Activated naive CD8-positive, alpha-beta T cell (primary cell): Measurements from ENCODE around the gene TTC28.
"Not testable (repeated sequence)": the region's sequence is repeated elsewhere in the genome, so short reads cannot be mapped to it uniquely, and the experiment has no call there.

Experiments
- H3K27ac Mint-ChIP-seq: one replicate; pipeline ENCODE4 v1.8.0; 2021; ENCODE audit warnings: mixed read lengths
- H3K27me3 Mint-ChIP-seq: one replicate; pipeline ENCODE4 v1.8.0; 2021; ENCODE audit warnings: mixed read lengths
- H3K36me3 Mint-ChIP-seq: one replicate; pipeline ENCODE4 v1.8.0; 2021; ENCODE audit warnings: mixed read lengths
- H3K4me1 Mint-ChIP-seq: one replicate; pipeline ENCODE4 v1.8.0; 2021; ENCODE audit warnings: low read depth, mixed read lengths
- H3K4me3 Mint-ChIP-seq: one replicate; pipeline ENCODE4 v1.8.0; 2021; ENCODE audit warnings: mild to moderate bottlenecking, mixed read lengths
- H3K9me3 Mint-ChIP-seq: one replicate; pipeline ENCODE4 v1.8.0; 2021; ENCODE audit warnings: low read depth, mixed read lengths

Gene TTC28

DNA sequence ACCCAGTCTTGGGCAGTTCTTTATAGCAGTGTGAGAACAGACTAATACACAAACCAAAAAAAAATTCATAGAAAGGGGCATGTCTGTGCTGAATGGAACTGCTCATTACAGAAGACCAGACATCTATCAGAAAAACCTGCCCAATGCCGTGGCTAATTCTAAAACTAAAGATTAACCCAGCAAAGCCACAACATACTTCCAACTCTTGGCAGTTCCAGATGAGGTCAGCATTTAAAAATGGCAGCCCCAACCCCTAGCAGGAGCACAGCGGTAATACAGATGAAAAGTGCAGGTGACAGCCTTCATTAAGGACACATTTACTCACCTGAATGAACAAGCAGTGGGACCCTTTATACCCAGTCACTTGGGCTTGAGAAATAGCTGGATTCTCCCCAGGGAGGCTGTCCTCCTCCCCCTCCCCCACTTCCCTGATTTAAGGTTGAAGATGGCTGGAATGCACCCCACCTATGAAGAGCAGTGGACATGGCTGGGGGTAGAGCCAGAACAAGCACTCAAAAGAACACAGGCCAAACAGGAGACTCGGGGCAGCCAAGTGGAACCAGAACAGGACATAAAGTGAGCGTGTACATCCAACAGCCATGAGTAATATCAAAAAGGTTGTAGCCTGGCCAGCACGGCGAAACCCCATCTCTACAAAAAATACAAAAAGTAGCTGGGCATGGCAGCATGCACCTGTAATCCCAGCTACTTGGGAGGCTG lies 13.6 kb upstream of the TTC28 start:
- not testable (repeated sequence) for H3K9me3 Mint-ChIP-seq, H3K27me3 Mint-ChIP-seq, H3K4me3 Mint-ChIP-seq, H3K4me1 Mint-ChIP-seq, H3K27ac Mint-ChIP-seq
- H3K36me3 Mint-ChIP-seq: peaks cover 12% of the 10 kb centered on the region

DNA sequence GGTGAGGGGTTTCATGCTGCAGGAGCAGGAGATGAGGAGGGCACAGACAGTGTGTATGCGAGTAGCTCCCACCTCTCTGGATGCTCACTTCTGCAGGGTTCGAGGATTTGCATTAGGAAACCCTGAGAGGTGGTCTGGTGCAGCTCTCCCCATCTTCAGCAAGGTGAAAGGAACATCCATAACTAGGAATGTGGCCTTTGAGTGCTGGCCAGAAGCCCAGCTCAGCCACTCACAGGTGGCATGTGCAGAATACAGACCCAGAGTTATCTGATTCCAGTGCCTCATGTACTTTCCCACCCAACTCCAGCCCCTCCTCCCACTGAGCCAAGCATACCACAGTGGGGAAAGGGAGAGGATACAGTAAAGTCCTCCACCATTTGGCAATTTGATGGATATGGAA lies 10.2 kb upstream of the TTC28 start:
- H3K4me1 Mint-ChIP-seq, H3K4me3 Mint-ChIP-seq, H3K27ac Mint-ChIP-seq, H3K9me3 Mint-ChIP-seq: not testable (repeated sequence)
- peaks cover 16% of the 10 kb centered on the region for H3K36me3 Mint-ChIP-seq
- peaks cover 11% of the 10 kb centered on the region for H3K27me3 Mint-ChIP-seq

DNA sequence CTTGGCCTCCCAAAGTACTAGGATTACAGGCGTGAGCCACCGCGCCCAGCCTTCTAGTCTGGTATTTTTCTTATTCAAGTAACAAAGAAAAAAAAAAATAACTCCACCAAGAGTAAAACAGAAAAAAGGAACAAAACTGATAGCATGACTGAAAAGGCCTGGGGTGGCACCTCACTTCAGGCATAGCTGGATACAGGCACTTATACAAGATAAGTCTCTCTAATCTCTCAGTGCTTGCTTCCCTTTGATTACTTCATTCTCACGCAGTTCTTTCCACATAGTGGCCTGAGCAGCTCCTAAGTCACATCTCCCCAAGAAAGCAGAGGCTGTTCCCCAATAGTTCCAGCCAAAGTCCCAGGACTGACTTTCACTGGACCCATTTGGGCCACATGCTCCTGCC lies 3.3 kb upstream of the TTC28 start:
- H3K9me3 Mint-ChIP-seq, H3K4me1 Mint-ChIP-seq, H3K36me3 Mint-ChIP-seq, H3K27ac Mint-ChIP-seq, H3K4me3 Mint-ChIP-seq: not testable (repeated sequence)
- H3K27me3 Mint-ChIP-seq: peaks cover 43% of the 10 kb centered on the region

DNA sequence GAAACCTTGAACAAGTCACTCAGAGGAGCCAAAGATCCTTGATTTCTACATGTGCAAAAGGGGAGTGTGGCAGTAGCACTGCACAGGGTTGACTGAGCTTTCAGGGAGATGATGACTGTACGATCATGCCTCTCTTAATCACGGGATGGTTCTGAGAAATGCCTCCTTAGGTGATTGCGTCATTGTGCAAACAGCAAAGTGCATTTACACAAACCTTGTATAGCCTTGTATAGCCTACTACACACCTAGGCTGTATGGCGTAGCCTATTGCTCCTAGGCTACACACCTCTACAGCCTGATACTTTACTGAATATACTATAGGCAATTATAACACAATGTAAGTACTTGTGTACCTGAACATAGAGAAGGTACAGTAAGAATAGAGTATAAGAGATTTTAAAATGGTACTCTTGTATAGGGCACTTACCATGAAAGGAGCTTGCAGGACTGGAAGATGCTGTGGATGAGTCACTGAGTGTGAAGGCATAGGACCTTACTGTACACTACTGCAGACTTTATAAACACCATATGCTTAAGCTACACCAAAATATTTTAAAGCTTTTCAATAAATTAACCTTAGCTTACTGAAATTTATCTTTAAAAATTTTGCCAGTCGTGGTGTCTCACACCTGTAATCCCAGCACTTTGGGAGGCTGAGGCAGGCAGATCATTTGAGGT lies 1.3 kb upstream of the TTC28 start:
- H3K27ac Mint-ChIP-seq, H3K36me3 Mint-ChIP-seq, H3K4me1 Mint-ChIP-seq, H3K9me3 Mint-ChIP-seq: not testable (repeated sequence)
- Mint-ChIP-seq H3K4me3 (peak overlapping the region; percentile 62), H3K27me3 (peaks cover 42% of the 10 kb centered on the region)

DNA sequence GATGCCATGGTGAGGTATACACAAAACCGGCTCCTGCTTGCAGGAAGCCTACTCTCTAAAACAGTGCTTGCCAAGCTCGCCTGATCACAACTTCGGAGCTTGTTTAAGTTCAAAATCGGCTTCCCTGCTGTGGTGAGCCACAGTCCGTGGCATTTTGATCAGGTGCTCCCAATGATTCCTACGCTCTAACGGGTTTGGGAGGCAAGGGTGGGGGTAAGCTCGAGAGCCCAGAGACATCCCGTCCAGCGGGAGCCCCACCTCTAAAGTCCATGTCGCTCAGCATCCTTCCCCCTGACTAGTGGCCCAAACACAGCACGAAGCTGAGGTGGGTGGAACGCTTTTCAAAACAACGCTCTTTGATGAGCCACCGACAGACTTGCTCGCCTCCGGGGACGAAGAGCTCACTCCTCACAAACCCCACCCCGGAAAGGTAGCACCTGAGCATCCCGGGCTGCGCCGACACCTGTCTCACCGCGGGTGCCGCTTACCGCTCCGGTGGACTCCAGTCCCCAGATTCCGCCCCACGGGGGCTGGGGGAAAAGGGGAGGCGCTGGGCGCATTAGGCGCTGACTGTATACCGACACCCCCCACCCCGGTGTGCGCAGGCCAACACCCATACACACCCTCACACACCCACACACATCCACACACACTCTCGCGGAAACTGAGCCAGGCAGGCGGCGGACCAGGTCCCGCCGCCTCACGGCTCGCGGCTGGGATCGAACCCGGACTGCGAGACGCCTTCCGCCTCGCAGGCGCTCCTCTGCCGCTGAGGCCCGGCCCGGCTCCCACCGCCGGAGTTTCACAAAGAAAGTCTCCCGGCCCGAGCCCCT lies 646 bp downstream of the TTC28 start:
- H3K27me3 Mint-ChIP-seq: peaks cover 45% of the 10 kb centered on the region

DNA sequence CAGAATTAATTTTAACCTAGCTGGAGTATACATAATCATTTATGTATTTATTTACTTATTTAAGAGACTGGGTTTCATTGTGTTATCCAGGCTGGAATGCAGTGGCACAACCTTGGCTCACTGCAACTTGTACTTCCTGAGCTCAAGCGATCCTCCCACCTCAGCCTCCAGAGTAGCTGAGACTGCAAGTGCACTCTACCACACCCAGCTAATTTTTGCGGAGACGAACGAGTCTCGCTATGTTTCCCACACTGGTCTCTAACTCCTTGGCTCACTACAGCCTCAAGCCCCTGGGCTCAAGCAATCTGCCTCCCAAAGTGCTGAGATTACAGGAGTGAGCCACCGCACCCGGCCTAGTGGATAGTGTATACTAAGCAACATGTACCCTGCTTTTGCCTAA lies 1.5 kb downstream of the TTC28 start:
- H3K27ac Mint-ChIP-seq, H3K9me3 Mint-ChIP-seq, H3K36me3 Mint-ChIP-seq: not testable (repeated sequence)
- Mint-ChIP-seq H3K27me3 (peaks cover 46% of the 10 kb centered on the region), H3K4me1 (peaks cover 25% of the 10 kb centered on the region), H3K4me3 (peak overlapping the region; percentile 13)

More for the DNA sequence above, 646 bp downstream of the TTC28 start:
- not testable (repeated sequence) for H3K9me3 Mint-ChIP-seq, H3K36me3 Mint-ChIP-seq, H3K27ac Mint-ChIP-seq
- Mint-ChIP-seq H3K4me3 (peak overlapping the region; percentile 70), H3K4me1 (peaks cover 18% of the 10 kb centered on the region)

DNA sequence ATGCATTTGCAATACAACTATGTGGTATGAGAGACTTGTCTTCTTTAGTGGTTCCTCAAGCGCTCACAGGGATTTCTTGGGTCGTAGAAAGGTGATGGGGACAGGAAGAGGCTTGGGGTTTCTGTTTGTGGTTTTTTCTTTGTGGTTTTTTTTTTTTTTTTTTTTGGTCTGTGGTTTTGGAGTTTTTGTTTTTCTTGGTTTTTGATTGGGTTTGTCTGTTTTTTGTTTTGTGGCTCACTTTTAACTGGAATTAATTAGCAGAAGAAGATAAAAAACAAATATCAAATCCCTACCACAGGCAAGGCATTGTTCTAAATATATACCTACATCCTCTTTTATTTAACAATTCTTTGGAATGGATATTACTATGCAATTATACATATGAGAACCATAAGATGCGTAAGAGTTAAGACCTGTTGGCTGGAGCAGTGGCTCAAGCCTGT lies 5.5 kb downstream of the TTC28 start:
- peaks cover 28% of the 10 kb centered on the region for H3K4me1 Mint-ChIP-seq
- H3K9me3 Mint-ChIP-seq: no peaks in the 10 kb centered on the region
- H3K27ac Mint-ChIP-seq: peak overlapping the region; percentile 92
- H3K4me3 Mint-ChIP-seq: peak overlapping the region; percentile 40
- peaks cover 38% of the 10 kb centered on the region for H3K27me3 Mint-ChIP-seq
- H3K36me3 Mint-ChIP-seq: no peaks in the 10 kb centered on the region

DNA sequence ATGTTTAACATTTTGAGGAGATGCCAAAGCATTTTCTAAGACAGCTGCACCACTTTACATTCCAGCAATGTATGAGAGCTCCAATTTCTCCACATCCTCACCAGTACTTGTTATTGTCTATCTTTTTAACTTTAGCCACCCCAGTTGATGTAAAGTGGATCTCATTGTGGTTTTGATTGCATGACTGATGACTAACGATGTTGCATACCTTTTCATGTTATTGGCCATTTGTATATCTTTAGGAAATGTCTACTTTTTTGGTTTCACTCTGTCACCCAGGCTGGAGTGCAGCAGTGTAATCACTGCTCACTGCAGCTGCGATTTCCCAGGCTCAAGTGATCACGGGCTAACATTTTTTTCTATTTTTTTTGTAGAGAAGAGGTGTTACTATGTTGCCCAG lies 8.9 kb downstream of the TTC28 start:
- Mint-ChIP-seq H3K27me3 (peaks cover 29% of the 10 kb centered on the region), H3K4me1 (peaks cover 25% of the 10 kb centered on the region), H3K4me3 (no peak overlapping the region), H3K27ac (no peak overlapping the region), H3K36me3 (no peaks in the 10 kb centered on the region), H3K9me3 (no peaks in the 10 kb centered on the region)

DNA sequence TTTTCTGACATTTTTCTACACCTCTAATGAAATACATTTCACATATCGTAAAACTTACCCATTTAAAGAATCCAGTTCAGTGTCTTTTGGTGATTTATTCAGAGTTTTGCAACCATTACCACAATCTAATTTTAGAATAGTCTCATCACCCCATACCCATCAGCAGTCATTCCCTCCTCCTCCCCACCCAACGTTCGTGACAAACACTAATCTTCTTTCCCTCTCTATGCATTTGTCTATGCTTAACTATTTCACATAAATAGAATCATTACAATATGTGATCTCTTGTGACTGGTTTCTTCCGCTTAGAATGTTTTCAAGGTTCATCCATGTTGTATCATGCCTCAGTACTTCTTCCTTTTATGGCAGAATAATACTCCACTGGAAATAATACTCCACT lies 9.5 kb downstream of the TTC28 start:
- H3K4me1 Mint-ChIP-seq: peaks cover 22% of the 10 kb centered on the region
- no peak overlapping the region for H3K27ac Mint-ChIP-seq
- H3K36me3 Mint-ChIP-seq: no peaks in the 10 kb centered on the region
- peaks cover 27% of the 10 kb centered on the region for H3K27me3 Mint-ChIP-seq
- no peaks in the 10 kb centered on the region for H3K9me3 Mint-ChIP-seq
- no peak overlapping the region for H3K4me3 Mint-ChIP-seq

DNA sequence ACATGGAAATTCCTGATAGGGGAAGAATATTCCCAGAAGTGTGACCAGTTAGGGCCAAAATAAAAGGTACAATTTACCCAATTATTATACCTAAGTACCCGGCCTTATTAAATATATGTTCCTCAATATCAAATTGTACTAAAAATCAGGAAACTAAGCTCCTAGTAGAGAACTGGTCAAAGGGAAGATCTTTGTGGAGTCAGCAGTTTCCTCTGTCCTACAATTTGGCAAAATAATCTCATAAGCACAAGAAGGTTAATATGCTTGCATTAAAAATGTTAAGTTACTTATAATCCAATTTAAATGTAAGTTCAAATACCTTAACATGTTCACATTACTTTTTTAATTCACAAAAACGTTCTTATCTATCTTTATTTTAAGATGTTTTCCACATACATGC lies 10.3 kb downstream of the TTC28 start:
- H3K4me3 Mint-ChIP-seq: no peak overlapping the region
- H3K27me3 Mint-ChIP-seq: peaks cover 21% of the 10 kb centered on the region

DNA sequence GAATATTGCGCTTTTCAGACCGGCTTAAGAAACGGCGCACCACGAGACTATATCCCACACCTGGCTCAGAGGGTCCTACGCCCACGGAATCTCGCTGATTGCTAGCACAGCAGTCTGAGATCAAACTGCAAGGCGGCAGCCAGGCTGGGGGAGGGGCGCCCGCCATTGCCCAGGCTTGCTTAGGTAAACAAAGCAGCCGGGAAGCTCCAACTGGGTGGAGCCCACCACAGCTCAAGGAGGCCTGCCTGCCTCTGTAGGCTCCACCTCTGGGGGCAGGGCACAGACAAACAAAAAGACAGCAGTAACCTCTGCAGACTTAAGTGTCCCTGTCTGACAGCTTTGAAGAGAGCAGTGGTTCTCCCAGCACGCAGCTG lies 16.1 kb downstream of the TTC28 start:
- not testable (repeated sequence) for H3K9me3 Mint-ChIP-seq, H3K4me3 Mint-ChIP-seq, H3K36me3 Mint-ChIP-seq, H3K4me1 Mint-ChIP-seq, H3K27ac Mint-ChIP-seq
- H3K27me3 Mint-ChIP-seq: peaks cover 12% of the 10 kb centered on the region

More for the DNA sequence above, 10.3 kb downstream of the TTC28 start:
- Mint-ChIP-seq H3K36me3 (no peaks in the 10 kb centered on the region), H3K27ac (no peak overlapping the region), H3K4me1 (peaks cover 16% of the 10 kb centered on the region), H3K9me3 (no peaks in the 10 kb centered on the region)

DNA sequence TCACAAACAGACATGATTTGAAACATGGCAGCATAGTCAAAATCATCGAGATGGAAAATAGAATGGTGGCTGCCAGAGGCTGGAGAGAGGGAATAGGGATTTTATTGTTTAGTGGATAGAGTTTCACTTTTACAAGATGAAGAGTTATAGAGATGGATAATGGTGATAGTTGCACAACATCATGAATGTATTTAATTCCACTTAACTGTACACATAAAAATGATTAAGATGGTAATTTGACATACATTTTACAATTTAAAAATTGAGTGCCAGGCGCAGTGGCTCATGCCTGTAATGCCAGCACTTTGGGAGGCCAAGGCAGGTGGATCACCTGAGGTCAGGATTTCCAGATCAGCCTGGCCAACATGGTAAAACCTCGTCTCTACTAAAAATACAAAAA lies 21.2 kb downstream of the TTC28 start:
- no peaks in the 10 kb centered on the region for H3K36me3 Mint-ChIP-seq
- no peak overlapping the region for H3K27ac Mint-ChIP-seq
- peaks cover 32% of the 10 kb centered on the region for H3K27me3 Mint-ChIP-seq
- no peaks in the 10 kb centered on the region for H3K9me3 Mint-ChIP-seq
- no peaks in the 10 kb centered on the region for H3K4me1 Mint-ChIP-seq
- H3K4me3 Mint-ChIP-seq: no peak overlapping the region

DNA sequence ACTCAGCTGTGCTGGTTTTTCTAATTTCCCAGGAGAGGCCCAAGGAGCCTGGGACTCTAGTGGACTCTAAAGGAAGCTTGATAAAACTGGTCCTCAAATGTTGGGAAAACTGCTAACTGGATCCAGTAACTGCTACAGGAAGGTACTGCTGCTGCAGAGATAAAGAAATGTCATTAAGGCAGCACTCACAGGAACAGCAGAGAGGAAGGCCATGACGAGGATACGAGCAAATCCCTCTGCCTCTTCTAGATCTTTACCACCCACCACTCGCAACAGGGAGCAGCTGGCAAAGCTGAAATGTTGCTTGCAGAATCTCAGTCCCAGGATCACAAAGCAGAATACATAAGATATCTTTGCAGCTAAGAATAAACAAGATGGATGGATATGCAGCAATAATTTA lies 23.5 kb downstream of the TTC28 start:
- H3K4me1 Mint-ChIP-seq: no peaks in the 10 kb centered on the region

DNA sequence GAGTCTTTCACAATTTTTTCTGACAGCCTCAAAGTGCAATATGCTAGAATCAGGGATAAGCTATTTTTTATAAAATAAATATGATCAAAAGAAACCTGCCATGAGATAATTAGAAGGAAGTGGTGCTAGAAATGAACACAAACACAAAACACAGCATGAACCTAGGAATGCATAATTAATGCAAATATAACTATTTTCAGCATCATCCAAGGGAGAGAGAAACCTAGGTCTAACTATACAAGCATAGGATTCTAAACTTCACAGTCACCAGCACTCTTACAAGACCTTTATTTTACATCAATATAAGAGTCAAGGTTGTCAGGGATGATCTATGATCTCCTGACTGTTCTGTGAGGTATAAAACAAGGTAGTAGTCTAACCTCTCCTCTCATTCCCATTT lies 29.2 kb downstream of the TTC28 start:
- Mint-ChIP-seq H3K27me3 (peaks cover 53% of the 10 kb centered on the region), H3K9me3 (peaks cover 3% of the 10 kb centered on the region), H3K27ac (no peak overlapping the region), H3K4me1 (no peaks in the 10 kb centered on the region), H3K4me3 (no peak overlapping the region), H3K36me3 (peaks cover 3% of the 10 kb centered on the region)

More for the DNA sequence above, 23.5 kb downstream of the TTC28 start:
- H3K4me3 Mint-ChIP-seq: no peak overlapping the region
- peaks cover 3% of the 10 kb centered on the region for H3K36me3 Mint-ChIP-seq
- H3K27me3 Mint-ChIP-seq: peaks cover 38% of the 10 kb centered on the region
- peaks cover 3% of the 10 kb centered on the region for H3K9me3 Mint-ChIP-seq
- no peak overlapping the region for H3K27ac Mint-ChIP-seq

DNA sequence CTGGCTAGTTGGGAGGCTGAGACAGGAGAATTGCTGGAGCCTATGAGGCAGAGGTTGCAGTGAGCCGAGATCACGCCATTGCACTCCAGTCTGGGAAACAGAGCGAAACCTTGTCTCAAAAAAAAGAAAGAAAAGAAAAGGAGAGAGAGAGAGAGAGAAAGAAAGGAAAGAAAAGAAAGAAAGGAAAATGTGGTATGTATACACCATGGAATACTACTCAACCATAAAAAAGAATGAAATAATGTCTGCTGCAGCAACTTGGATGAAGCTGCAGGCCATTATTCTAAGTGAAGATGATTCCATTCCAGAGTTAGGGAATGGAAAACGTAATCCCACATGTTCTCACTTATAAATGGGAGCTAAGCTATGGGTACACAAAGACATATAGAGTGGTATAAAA lies 30.8 kb downstream of the TTC28 start:
- Mint-ChIP-seq H3K27me3 (peaks cover 49% of the 10 kb centered on the region), H3K4me3 (no peak overlapping the region), H3K27ac (no peak overlapping the region), H3K36me3 (peaks cover 3% of the 10 kb centered on the region), H3K4me1 (no peaks in the 10 kb centered on the region), H3K9me3 (peaks cover 3% of the 10 kb centered on the region)
